Stimulated activated CD4-positive, alpha-beta T cell treated with anti-CD3 and anti-CD28 coated beads, TNF-alpha, amount 100 ng/mL, for 24 hours (primary cell): ENCODE measurements around the gene NCOA4.
"Not testable (repeated sequence)": the region's sequence is repeated elsewhere in the genome, so short reads cannot be mapped to it uniquely, and the experiment has no call there.

Experiments used
- DNase-seq, 3 experiments: peaks; one replicate each; pipeline ENCODE4 v3.0.0-alpha.2; 2020; ENCODE audit warnings: low read depth in 3 of 3

Gene NCOA4

GRCh38 chr10:46052057-46052790 is 21.8 kb upstream of the NCOA4 start:
- no peak for DNase-seq

GRCh38 chr10:46050941-46051623 is 20.7 kb upstream of the NCOA4 start:
- no peak for DNase-seq

- DNase-seq, result not testable (repeated sequence)
Observed at GRCh38 chr10:46049497-46049831, 19.0 kb upstream of the NCOA4 start.

GRCh38 chr10:46048152-46048551 is 17.7 kb upstream of the NCOA4 start:
- DNase-seq, result no peak

- DNase-seq, result no peak
Observed at GRCh38 chr10:46046261-46046660, 15.8 kb upstream of the NCOA4 start, which contains the start of gene MSMB. TSS of gene MSMB (minus strand) at chr10:46046269. CDS start at chr10:46046237, 32 bp downstream.

GRCh38 chr10:46042527-46042926 is 12.1 kb upstream of the NCOA4 start:
- no peak for DNase-seq

GRCh38 chr10:46040004-46040403 is 9.6 kb upstream of the NCOA4 start:
- DNase-seq, result no peak

- no peak for DNase-seq
Observed at GRCh38 chr10:46037107-46037825, 6.8 kb upstream of the NCOA4 start.

- no peak for DNase-seq
Observed at GRCh38 chr10:46035923-46036849, 5.8 kb upstream of the NCOA4 start.

GRCh38 chr10:46033602-46034011 is 3.2 kb upstream of the NCOA4 start:
- no peak for DNase-seq

GRCh38 chr10:46031648-46032532 is 1.5 kb upstream of the NCOA4 start:
- no peak for DNase-seq

- no peak for DNase-seq
Observed at GRCh38 chr10:46029461-46030030, 877 bp downstream of the NCOA4 start.

- peak in 2 of 3 experiments; percentile 2 to 5 for DNase-seq
Observed at GRCh38 chr10:46028584-46029460, 1.6 kb downstream of the NCOA4 start.

- no peak for DNase-seq
Observed at GRCh38 chr10:46026106-46026505, 4.3 kb downstream of the NCOA4 start.

- DNase-seq, result no peak
Observed at GRCh38 chr10:46025406-46025805, 5.0 kb downstream of the NCOA4 start.

- DNase-seq, result no peak
Observed at GRCh38 chr10:46024948-46025347, 5.5 kb downstream of the NCOA4 start.

GRCh38 chr10:46022978-46023702 is 7.3 kb downstream of the NCOA4 start:
- peak; percentile 57 to 84 (median 63) for DNase-seq

- no peak for DNase-seq
Observed at GRCh38 chr10:46020344-46020657, 10.1 kb downstream of the NCOA4 start.
